Glomerular visceral epithelial cell (primary cell): ENCODE measurements around the gene PIGK.
"Not testable (repeated sequence)": the region's sequence is repeated elsewhere in the genome, so short reads cannot be mapped to it uniquely, and the experiment has no call there.

Experiments
- DNase-seq: peaks from one replicate; pipeline ENCODE4 v3.0.0-alpha.2; 2016; ENCODE audit errors: extremely low spot score

Gene PIGK

GRCh38 chr1:77219166-77219887, at the start of gene PIGK:
Gene PIGK, minus strand, starts transcription at chr1:77219430. Its CDS starts 28 bp downstream, at chr1:77219402.
- peak; percentile 92 for DNase-seq

- no peak for DNase-seq
These were observed 47.8 kb upstream of the PIGK start for GRCh38 chr1:77267035-77267434.

DNA sequence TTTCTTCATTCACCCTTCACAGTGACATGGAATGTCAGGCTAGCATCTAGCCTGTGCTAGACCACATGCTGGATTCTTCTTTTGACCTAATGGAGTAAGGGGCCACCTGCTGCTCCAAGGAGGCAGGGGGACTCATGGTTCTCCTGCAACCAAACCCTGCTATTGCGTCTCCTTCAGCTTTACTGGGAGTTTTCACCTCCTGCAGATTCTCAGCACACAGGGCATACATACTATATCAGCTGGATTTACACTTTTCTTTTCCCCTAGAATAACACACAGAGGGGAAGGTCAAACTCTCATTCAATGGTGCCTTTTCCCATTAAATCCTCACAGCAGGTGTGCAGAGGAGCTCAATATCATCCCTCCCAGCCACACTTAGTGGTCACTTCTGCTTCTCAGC, 46.0 kb upstream of the PIGK start:
- DNase-seq, result no peak

GRCh38 chr1:77263708-77264107, 44.5 kb upstream of the PIGK start:
- no peak for DNase-seq

- no peak for DNase-seq
These were observed 34.0 kb upstream of the PIGK start for GRCh38 chr1:77253211-77253610.

- DNase-seq, result no peak
These were observed 30.9 kb upstream of the PIGK start for GRCh38 chr1:77250126-77250525.

DNA sequence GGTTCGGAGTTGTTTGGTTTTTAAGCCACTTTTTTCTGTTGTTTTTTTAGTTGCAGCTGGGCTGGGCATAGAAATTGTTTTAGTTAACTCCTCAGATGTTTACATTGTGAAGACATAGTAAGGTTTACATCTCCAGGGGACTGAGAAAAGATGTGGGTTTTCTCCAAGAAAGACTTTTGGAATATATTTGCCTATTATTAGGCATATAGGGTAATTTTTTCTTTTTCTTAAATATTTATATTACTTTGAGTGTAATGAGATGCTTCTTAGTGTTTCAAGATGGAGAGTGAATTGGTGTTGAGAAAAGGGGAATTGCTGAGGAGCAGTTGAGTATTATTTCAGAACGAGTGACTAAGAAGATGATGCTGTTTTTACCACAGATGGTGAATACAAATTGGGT, 26.6 kb upstream of the PIGK start:
- no peak for DNase-seq

DNA sequence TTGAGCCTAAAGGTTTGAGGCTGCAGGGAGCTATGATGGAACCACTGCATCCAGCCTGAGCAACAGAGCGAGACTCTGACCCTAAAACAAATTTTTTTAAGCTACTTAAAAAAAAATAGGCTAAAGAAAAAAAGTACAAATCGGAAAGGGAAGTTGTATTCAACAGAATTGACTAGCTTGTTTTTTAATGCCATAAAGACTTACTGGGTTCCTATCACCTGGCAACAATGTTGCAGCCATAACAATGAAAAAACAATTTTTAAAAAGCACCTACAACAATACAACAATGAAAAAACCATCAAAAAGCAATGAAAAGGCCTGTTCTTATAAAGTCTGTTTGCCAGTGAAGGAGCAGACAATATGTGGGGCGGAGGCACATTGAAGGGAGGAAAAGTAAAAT, 20.1 kb upstream of the PIGK start:
- DNase-seq, result no peak

DNA sequence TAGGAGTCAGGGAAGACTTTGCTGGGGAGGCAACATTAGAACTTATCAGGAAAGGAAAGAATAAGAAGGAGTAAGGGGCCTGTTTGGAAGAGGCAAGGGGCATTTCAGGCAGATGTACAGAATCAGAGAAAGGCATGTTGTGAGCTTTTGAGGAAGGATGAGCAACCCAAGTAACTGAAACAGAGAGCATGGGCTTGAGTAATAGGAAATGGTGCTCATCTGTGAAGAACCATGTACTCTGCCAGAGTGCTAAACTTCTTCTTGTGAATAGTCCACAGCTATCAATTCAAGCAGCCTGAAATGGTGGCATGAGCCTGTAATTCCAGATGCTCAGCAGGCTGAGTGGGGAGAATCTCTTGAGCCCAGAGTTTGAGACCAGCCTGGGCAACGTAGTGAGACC, 19.2 kb upstream of the PIGK start:
- no peak for DNase-seq

DNA sequence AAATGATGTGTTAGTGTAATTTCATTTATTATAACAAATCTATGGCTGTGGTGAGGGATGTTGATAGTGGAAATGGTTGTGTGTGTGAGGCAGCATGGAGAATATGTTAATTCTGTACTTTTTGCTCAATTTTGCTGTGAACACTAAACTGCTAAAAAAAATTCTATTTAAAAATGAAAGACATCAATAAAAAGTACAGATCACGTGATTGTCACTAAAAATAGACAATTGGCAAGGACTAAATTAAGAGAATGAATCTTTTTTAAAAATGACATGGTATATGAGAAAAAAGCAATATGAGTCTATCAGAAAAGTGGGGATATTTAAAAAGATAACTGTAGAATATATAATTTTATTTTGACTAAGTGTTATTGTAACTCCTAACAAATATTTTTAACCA, 15.7 kb upstream of the PIGK start:
- DNase-seq, result no peak

- DNase-seq, result no peak
These were observed 14.9 kb upstream of the PIGK start for GRCh38 chr1:77234096-77234495.

DNA sequence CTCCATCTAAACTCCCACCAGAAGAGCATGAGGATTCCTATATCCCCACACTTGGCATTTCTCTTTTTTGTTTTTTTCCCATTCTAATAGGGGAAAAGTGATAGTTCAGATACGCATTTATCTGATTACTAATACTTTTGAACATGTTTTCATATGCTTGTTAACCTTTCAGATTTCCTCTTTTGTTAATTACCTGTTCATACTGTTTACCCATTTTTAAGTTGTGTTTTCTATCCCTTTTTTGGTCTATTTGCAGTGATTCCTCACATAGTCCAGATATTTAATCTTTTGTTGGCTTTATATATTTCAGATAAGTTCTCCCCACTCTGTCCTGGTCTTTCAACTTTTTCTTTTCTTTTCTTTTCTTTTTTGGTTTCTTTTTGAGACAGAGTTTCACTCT, 13.6 kb upstream of the PIGK start:
- DNase-seq, result no peak

- peak; percentile 49 for DNase-seq
These were observed 10.8 kb upstream of the PIGK start for GRCh38 chr1:77230051-77230450.

DNA sequence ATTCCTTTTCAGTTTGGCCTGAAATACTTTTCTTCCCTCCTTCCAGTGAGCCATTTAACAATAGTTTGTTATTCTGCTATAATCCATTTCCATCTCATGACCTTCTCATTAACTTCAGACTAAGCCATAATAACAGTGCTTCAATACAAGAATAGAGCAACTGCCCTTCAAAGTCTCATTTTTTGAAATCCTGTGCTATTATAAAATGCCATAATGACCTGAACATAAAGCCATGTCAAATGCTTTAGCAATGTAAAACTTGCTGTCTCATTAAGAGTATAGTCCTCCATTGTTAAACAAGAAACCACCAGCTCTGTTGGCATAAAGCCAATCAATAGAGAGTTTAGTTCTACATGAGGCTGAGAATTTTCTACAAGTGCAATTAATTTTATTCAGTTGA, 9.6 kb upstream of the PIGK start:
- DNase-seq, result no peak

DNA sequence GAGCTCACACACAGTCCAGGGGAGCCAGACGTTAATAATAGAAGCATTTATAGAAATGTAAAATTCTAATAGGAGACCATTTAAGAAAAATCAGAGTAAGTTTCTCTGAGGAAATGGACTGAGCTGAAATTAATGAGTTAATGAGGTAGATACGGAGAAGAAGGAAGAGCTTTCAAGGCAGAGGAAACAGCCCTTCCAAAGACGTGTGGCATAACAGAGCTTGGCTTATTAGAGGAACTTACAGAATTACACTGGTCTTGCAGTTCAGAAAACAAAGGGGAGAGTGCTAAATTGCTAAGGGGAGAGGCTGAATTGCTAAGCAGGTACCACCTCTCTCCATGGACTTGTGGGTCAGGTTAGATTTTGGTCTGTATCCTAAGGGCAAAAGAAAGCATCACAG, 8.2 kb upstream of the PIGK start:
- no peak for DNase-seq

GRCh38 chr1:77222496-77222895, 3.3 kb upstream of the PIGK start:
- no peak for DNase-seq

DNA sequence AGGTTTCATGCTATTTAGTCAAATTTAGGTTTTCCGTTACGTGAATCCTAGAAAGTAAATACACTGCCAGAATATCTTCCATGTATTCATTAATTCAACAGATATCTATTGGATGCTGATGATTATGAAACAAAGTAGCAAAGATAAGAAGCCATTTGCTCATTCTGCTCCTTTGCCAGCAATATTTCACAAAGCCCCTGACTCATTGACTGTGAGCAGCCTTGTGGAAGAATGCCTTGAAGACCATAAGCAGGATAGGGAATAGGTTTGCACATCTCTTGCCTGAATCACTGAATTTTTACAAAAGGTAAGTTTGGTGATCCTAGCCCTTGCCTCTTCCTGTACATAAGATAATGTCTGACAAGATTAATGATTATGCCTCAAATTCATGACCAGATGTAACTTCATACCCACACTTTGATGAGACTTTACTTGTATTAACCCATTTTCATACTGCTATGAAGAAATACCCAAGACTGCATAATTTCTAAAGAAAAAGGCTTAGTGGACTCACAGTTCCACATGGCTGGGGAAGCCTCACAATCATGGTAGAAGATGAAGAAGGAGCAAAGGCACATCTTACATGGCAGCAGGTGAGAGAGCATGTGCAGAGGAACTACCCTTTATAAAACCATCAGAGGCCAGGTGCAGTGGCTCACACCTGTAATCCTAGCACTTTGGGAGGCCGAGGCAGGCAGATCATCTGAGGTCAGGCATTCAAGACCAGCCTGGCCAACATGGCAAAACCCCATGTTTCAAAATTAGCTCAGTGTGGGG, 1.6 kb upstream of the PIGK start:
- DNase-seq, result peak; percentile 36

DNA sequence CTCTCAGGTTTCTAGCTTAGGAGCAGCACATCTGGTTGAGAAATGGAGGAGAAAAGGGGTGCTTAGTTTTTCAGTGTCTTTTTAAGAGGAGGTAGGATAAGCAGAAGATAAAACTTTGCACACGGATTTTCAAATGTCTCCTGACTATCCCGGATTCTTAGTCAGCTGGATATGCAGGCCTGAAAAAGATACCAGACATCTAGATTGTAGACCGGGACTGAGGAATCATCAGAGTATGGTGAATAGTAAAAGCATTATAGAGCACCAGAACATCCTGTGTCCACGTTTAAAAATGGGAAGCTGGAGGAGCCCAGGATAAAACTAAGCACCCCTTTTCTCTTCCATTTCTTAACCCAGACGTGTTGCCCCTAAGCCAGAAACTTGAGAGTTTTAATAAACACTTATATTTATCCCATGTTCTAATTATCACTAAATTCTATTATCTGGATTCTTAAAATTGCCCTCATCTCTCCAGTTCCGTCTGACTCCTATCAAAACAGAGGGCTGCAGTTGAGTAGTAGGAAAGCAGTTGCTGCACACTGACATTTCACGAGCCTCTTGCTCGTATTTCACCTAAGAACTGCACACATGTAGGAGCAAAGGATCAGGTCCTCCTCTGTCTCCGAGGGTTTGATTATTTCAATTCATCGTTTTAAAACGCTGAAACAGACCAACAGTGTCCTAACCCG, 609 bp downstream of the PIGK start:
- DNase-seq, result peak; percentile 5

- DNase-seq, result not testable (repeated sequence)
These were observed 15.2 kb downstream of the PIGK start for GRCh38 chr1:77204043-77204442.

- DNase-seq, result no peak
These were observed 16.5 kb downstream of the PIGK start for GRCh38 chr1:77202751-77203150.

GRCh38 chr1:77200806-77201205, 18.4 kb downstream of the PIGK start:
- no peak for DNase-seq

DNA sequence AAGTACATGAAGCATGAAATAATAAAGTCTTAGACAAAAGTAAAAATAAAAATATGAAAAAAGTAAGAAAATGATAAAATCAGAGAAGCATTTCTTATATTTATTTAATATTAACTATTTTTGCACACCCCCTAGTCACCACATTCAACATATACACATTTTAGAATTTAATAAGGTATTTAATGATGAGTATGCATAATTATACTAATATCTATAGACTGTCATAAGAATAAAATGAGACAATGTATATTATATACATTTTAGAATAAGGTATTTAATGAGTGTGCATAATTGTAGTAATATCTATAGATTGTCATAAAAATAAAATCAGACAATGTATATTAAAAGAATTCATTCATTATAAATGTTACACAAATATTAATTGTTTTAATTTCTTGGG, 18.9 kb downstream of the PIGK start:
- DNase-seq, result no peak

GRCh38 chr1:77197351-77197750, 21.9 kb downstream of the PIGK start:
- no peak for DNase-seq
